ENCODE results near the gene DEPDC4.
A peak's percentile ranks its signal among the peaks of the same experiment; 100 is the strongest.
"Not testable (repeated sequence)": the region's sequence is repeated elsewhere in the genome, so short reads cannot be mapped to it uniquely, and the experiment has no call there.

The DEPDC4 gene

GRCh38 chr12:100266835-100267602 lies at the start of gene DEPDC4, which contains the start of gene SCYL2:
Gene DEPDC4, minus strand, starts transcription at chr12:100267079. Its CDS starts 3 bp downstream, at chr12:100267076.
Gene SCYL2, plus strand, starts transcription at chr12:100267177. Its CDS starts 15,794 bp downstream, at chr12:100282971.
- peak within 1 kb of the TSS; percentile 92 for H3K4me3 ChIP-seq (ENCODE audit: low read length)
- TF ChIP-seq CTCF (conservative IDR thresholded peaks at IDR 0.05; ENCODE audit: low read depth, low read length), result no peak
- DNase-seq (ENCODE audit: low read depth), result peak; percentile 88

- TF ChIP-seq CTCF (conservative IDR thresholded peaks at IDR 0.05; ENCODE audit: low read depth, low read length), result no peak
- no peak overlapping the region for H3K4me3 ChIP-seq (ENCODE audit: low read length)
- DNase-seq (ENCODE audit: low read depth), result no peak
These were observed 44.4 kb upstream of the DEPDC4 start for GRCh38 chr12:100311317-100311716.

GRCh38 chr12:100308138-100308537 lies 41.3 kb upstream of the DEPDC4 start:
- not testable (repeated sequence) for H3K4me3 ChIP-seq (ENCODE audit: low read length); DNase-seq (ENCODE audit: low read depth)

- not testable (repeated sequence) for H3K4me3 ChIP-seq (ENCODE audit: low read length)
These were observed 37.5 kb upstream of the DEPDC4 start for GRCh38 chr12:100304334-100304733.

GRCh38 chr12:100303831-100304230 lies 37.0 kb upstream of the DEPDC4 start:
- H3K4me3 ChIP-seq (ENCODE audit: low read length), result no peak overlapping the region
- DNase-seq (ENCODE audit: low read depth), result no peak
- no peak for TF ChIP-seq CTCF (conservative IDR thresholded peaks at IDR 0.05; ENCODE audit: low read depth, low read length)

More at GRCh38 chr12:100304334-100304733, 37.5 kb upstream of the DEPDC4 start:
- DNase-seq (ENCODE audit: low read depth), result not testable (repeated sequence)

- no peak for DNase-seq (ENCODE audit: low read depth)
- H3K4me3 ChIP-seq (ENCODE audit: low read length), result no peak overlapping the region
- no peak for TF ChIP-seq CTCF (conservative IDR thresholded peaks at IDR 0.05; ENCODE audit: low read depth, low read length)
These were observed 35.2 kb upstream of the DEPDC4 start for GRCh38 chr12:100302081-100302480.

- no peak for TF ChIP-seq CTCF (conservative IDR thresholded peaks at IDR 0.05; ENCODE audit: low read depth, low read length)
- no peak overlapping the region for H3K4me3 ChIP-seq (ENCODE audit: low read length)
- no peak for DNase-seq (ENCODE audit: low read depth)
These were observed 29.1 kb upstream of the DEPDC4 start for GRCh38 chr12:100295764-100296555.

- not testable (repeated sequence) for H3K4me3 ChIP-seq (ENCODE audit: low read length); DNase-seq (ENCODE audit: low read depth)
These were observed 27.5 kb upstream of the DEPDC4 start for GRCh38 chr12:100294366-100294765.
